ENCODE results near the gene CARD10.

The CARD10 gene

GRCh38 chr22:37482244-37482643 lies 37.0 kb downstream of the CARD10 start:
- TF ChIP-seq BHLHE40 (IDR thresholded peaks at IDR 0.05; ENCODE audit: borderline replicate concordance) (no peak), TARDBP (IDR thresholded peaks at IDR 0.05) (no peak), PKNOX1 (IDR thresholded peaks at IDR 0.05) (no peak), ZNF384 (IDR thresholded peaks at IDR 0.05) (no peak), L3MBTL2 (conservative IDR thresholded peaks at IDR 0.05) (no peak), FOXK2 (IDR thresholded peaks at IDR 0.05) (no peak), CTBP1 (IDR thresholded peaks at IDR 0.05; ENCODE audit: borderline replicate concordance) (no peak), LEF1 (IDR thresholded peaks at IDR 0.05; ENCODE audit: borderline replicate concordance) (no peak), NFRKB (IDR thresholded peaks at IDR 0.05) (no peak), SP1 (IDR thresholded peaks at IDR 0.05) (no peak), FOXM1 (IDR thresholded peaks at IDR 0.05; ENCODE audit: borderline replicate concordance) (no peak)
- ChIA-PET POLR2A (no interaction called here), CTCF (no interaction called here)
- DNase-seq (ENCODE audit: extremely low spot score), result no peak

- POLR2A ChIA-PET, result no interaction called here
- DNase-seq (ENCODE audit: extremely low spot score), result no peak
- CTCF ChIA-PET, result interaction anchor here (0.6 to 1.4 kb wide), 2 partner anchors 10 to 16 kb away, joined by 3 read pairs; no protein-coding TSS in a partner anchor
- TF ChIP-seq SUZ12 (IDR thresholded peaks at IDR 0.05) (no peak), ELF4 (IDR thresholded peaks at IDR 0.05) (no peak), ZNF384 (IDR thresholded peaks at IDR 0.05) (no peak), SP1 (IDR thresholded peaks at IDR 0.05) (no peak), LEF1 (IDR thresholded peaks at IDR 0.05; ENCODE audit: borderline replicate concordance) (no peak), L3MBTL2 (conservative IDR thresholded peaks at IDR 0.05) (no peak), FOXM1 (IDR thresholded peaks at IDR 0.05; ENCODE audit: borderline replicate concordance) (no peak), BHLHE40 (IDR thresholded peaks at IDR 0.05; ENCODE audit: borderline replicate concordance) (no peak), FOXK2 (IDR thresholded peaks at IDR 0.05) (no peak)
Observed at GRCh38 chr22:37481347-37481907, 37.8 kb downstream of the CARD10 start.

- POLR2A ChIA-PET, result no interaction called here
- CTCF ChIA-PET, result interaction anchor here (0.6 to 1.4 kb wide), 2 partner anchors 9 to 17 kb away, joined by 3 read pairs; no protein-coding TSS in a partner anchor
- TF ChIP-seq NFRKB (IDR thresholded peaks at IDR 0.05) (no peak), PKNOX1 (IDR thresholded peaks at IDR 0.05) (no peak), LEF1 (IDR thresholded peaks at IDR 0.05; ENCODE audit: borderline replicate concordance) (no peak), FOXM1 (IDR thresholded peaks at IDR 0.05; ENCODE audit: borderline replicate concordance) (no peak), SUZ12 (IDR thresholded peaks at IDR 0.05) (no peak), ZNF384 (IDR thresholded peaks at IDR 0.05) (no peak), FOXK2 (IDR thresholded peaks at IDR 0.05) (no peak), L3MBTL2 (conservative IDR thresholded peaks at IDR 0.05) (no peak)
- DNase-seq (ENCODE audit: extremely low spot score), result no peak
Observed at GRCh38 chr22:37480387-37481346, 38.5 kb downstream of the CARD10 start.

GRCh38 chr22:37479196-37479595 lies 40.0 kb downstream of the CARD10 start:
- TF ChIP-seq FOXM1 (IDR thresholded peaks at IDR 0.05; ENCODE audit: borderline replicate concordance) (no peak), CTBP1 (IDR thresholded peaks at IDR 0.05; ENCODE audit: borderline replicate concordance) (no peak), L3MBTL2 (conservative IDR thresholded peaks at IDR 0.05) (no peak), ZNF384 (IDR thresholded peaks at IDR 0.05) (no peak), BHLHE40 (IDR thresholded peaks at IDR 0.05; ENCODE audit: borderline replicate concordance) (no peak), HDGF (IDR thresholded peaks at IDR 0.05; ENCODE audit: borderline replicate concordance) (no peak)
- DNase-seq (ENCODE audit: extremely low spot score), result no peak
- ChIA-PET POLR2A (no interaction called here), CTCF (no interaction called here)

DNA sequence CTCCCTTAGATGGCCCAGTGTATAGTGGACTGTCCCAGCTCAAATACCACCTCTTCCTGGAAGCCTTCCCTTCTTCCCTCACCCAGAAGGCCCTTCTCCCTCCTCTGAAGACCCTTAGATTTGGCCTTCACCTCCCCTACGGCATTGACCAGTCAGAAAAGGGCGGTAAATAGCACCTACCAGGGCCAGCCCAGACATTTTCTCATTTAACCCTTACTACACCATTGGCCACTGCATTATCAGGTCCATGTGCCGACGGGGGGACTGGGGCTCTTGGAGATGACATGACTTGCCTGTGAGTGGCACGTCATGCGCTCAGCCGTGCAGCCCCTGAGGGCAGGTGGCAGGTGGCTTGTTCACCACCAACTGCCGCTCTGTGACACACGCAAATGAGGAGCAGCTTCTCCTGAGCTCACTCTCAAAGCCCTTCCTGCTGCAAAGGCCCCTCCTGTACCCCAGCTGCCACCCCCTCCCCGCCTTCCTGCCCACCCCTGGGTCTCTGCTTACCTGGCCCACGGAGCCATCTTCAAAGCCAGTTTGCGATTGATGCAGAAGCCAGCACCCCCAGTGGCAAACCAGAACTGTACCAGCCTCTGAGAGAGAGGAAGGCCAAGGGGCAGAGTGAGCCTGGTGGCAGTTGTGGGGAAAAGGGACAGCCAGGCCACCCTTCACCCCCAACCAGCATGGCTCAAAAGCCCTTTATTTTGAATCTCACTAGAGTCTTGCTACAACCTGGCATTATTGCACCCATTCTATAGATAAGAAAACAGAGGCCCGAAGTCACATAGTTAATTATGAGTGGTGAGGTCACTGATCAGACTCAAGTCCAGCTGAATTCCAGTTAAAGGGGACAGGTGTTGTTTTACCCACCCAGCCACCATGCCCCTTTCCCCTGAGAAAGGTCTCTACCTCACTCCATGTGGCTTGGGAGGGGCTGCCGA lies 42.6 kb downstream of the CARD10 start:
- ChIA-PET CTCF (no interaction called here), POLR2A (no interaction called here)
- TF ChIP-seq SP1 (IDR thresholded peaks at IDR 0.05), result no peak
- TF ChIP-seq FOXM1 (IDR thresholded peaks at IDR 0.05; ENCODE audit: borderline replicate concordance), result no peak
- TF ChIP-seq ELF4 (IDR thresholded peaks at IDR 0.05), result no peak
- no peak for TF ChIP-seq ARNT (IDR thresholded peaks at IDR 0.05)
- no peak for TF ChIP-seq SUZ12 (IDR thresholded peaks at IDR 0.05)
- TF ChIP-seq L3MBTL2 (conservative IDR thresholded peaks at IDR 0.05), result no peak
- no peak for TF ChIP-seq TARDBP (IDR thresholded peaks at IDR 0.05)
- DNase-seq (ENCODE audit: extremely low spot score), result no peak

DNA sequence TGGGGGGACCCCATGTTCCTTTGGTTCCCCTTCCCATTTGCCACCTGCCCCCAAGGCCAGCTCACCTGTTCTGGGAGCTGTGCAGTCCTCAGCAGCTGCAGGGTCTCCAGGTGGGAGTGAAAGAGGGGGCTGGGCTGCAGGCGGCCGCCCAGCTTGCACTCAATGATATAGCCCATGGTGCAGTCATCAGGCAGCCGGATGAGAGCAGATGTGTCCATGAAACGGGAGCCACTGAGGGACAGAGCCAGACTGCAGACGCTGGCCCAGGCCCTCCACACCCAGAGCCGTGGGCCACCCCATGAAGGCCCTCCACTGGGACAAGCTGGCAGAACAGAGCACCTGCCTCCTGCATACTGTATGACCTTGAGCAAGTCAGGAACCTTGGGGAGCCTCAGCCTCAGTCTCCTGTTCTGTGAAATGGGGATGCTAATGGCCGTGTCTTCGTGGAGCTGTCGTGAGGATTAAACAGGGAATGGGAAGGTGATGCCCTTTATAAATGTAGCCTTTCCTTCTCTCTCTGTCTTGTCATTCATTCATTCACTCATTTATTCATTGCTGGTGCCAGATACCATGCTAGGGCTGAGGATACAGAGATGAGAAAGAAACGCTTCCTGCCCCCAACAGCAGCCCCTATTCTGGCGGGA lies 44.6 kb downstream of the CARD10 start:
- CTCF ChIA-PET, result interaction anchor here (1.0 kb wide), 1 partner anchor 9 kb away, joined by 4 read pairs; no protein-coding TSS in a partner anchor
- TF ChIP-seq PKNOX1 (IDR thresholded peaks at IDR 0.05) (no peak), LEF1 (IDR thresholded peaks at IDR 0.05; ENCODE audit: borderline replicate concordance) (no peak), ZNF384 (IDR thresholded peaks at IDR 0.05) (no peak), FOXM1 (IDR thresholded peaks at IDR 0.05; ENCODE audit: borderline replicate concordance) (no peak), L3MBTL2 (conservative IDR thresholded peaks at IDR 0.05) (no peak), ARNT (IDR thresholded peaks at IDR 0.05) (no peak), BHLHE40 (IDR thresholded peaks at IDR 0.05; ENCODE audit: borderline replicate concordance) (no peak), NFRKB (IDR thresholded peaks at IDR 0.05) (no peak), SP1 (IDR thresholded peaks at IDR 0.05) (no peak), TARDBP (IDR thresholded peaks at IDR 0.05) (no peak), SUZ12 (IDR thresholded peaks at IDR 0.05) (no peak), FOXK2 (IDR thresholded peaks at IDR 0.05) (no peak)
- DNase-seq (ENCODE audit: extremely low spot score), result no peak
- POLR2A ChIA-PET, result no interaction called here
